HepG2 (cell line): ENCODE results near the gene SEZ6. TPM values are rescaled to one million over a fixed set of nuclear protein-coding genes. Genes with fewer than 3 reads are reported as not detected.

Experiments
- ATAC-seq: fragments of 200-7000 bp; cut with Tn5 transposase; 3 replicates; pipeline ENCODE4 v1.9.1; 2020; ENCODE audit warnings: mild to moderate bottlenecking, moderate library complexity
- BruUV-seq: library from RNA; stranded (reverse); fragments of 400-500 nt; replicated peaks from 2 replicates; lab custom pipeline; 2021; lab: Mats Ljungman, UMichigan
- CTCF ChIA-PET: fragments of 300-600 bp; formaldehyde crosslinking; extraction: SDS; loops from one replicate; lab custom pipeline; 2021; ENCODE audit warnings: low total read pairs, inconsistent platforms, low intra/inter-chr PET ratio; lab: Yijun Ruan, JAX
- POLR2A ChIA-PET: fragments of 350-600 bp; sonication (Branson Sonifier 250); formaldehyde crosslinking; loops from one replicate; lab custom pipeline; 2020; ENCODE audit warnings: antibody characterized with exemption, inconsistent platforms; lab: Yijun Ruan, JAX
- DNase-seq: peaks from one replicate; pipeline ENCODE4 v3.0.0-alpha.2; 2015; ENCODE audit warnings: low spot score
- FAIRE-seq: peaks from 3 replicates; lab custom pipeline; 2011; peaks lifted over from hg19 to GRCh38; lab: Jason Lieb, UNC
- H2AFZ ChIP-seq: one replicate; pipeline ENCODE4 v1.6.1; 2011; ENCODE audit warnings: low read length, inconsistent platforms
- H3K27ac ChIP-seq: fragments of 300-600 bp; 3 replicates; pipeline ENCODE4 v1.8.0; 2011; ENCODE audit warnings: mixed run types, mild to moderate bottlenecking, mixed read lengths, low read length, inconsistent platforms; ENCODE audit not compliant: insufficient read depth; ENCODE audit errors: extremely low read length
- H3K27me3 ChIP-seq, 2 experiments: fragments of 200-600 bp in 1 of 2; 2 replicates in 1 of 2; 3 replicates in 1 of 2; pipeline versions ENCODE4 v1.6.0 to v1.8.0; 2011; ENCODE audit warnings: low read length in 2 of 2, mild to moderate bottlenecking in 2 of 2, moderate library complexity in 2 of 2, inconsistent platforms in 1 of 2; ENCODE audit not compliant: insufficient read depth in 2 of 2, control insufficient read depth in 1 of 2
- H3K36me3 ChIP-seq, 2 experiments: fragments of 200-600 bp in 1 of 2; replicated peaks in 1 of 2; 2 replicates in 1 of 2; 3 replicates in 1 of 2; pipeline versions ENCODE4 v1.5.1 to v1.8.0; 2011; ENCODE audit warnings: low read length in 2 of 2, inconsistent platforms in 1 of 2; ENCODE audit not compliant: insufficient read depth in 2 of 2, control insufficient read depth in 1 of 2
- H3K4me1 ChIP-seq: 2 replicates; pipeline ENCODE4 v1.5.1; 2012; ENCODE audit warnings: low read length, inconsistent platforms; ENCODE audit not compliant: insufficient read depth
- H3K4me2 ChIP-seq: 2 replicates; pipeline ENCODE4 v1.6.0; 2011; ENCODE audit warnings: low read depth, low read length, inconsistent platforms
- H3K4me3 ChIP-seq, 3 experiments: fragments of 200-600 bp in 1 of 3; sonication (generic), shearing (Covaris generic) in 1 of 3; replicated peaks in 1 of 3; 2 replicates each; pipeline ENCODE4 v1.5.1; 2011 to 2016; ENCODE audit warnings: low read length in 3 of 3, inconsistent platforms in 2 of 3, low read depth in 2 of 3, mild to moderate bottlenecking in 2 of 3, control low read depth in 1 of 3, mixed read lengths in 1 of 3; ENCODE audit not compliant: insufficient read depth in 1 of 3
- H3K79me2 ChIP-seq: one replicate; pipeline ENCODE4 v1.6.1; 2011; ENCODE audit warnings: low read length, inconsistent platforms; ENCODE audit not compliant: insufficient read depth
- H3K9ac ChIP-seq: 2 replicates; pipeline ENCODE4 v1.6.0; 2011; ENCODE audit warnings: mild to moderate bottlenecking, low read depth, low read length, inconsistent platforms; ENCODE audit not compliant: insufficient read depth
- H3K9me3 ChIP-seq: 2 replicates; pipeline ENCODE4 v1.5.1; 2012; ENCODE audit warnings: mild to moderate bottlenecking, low read length
- H4K20me1 ChIP-seq: 2 replicates; pipeline ENCODE4 v1.6.0; 2011; ENCODE audit warnings: inconsistent platforms, mild to moderate bottlenecking, low read length, moderate library complexity; ENCODE audit not compliant: insufficient read depth
- CREB1 ChIP-seq, 2 experiments: fragments of 450-650 bp in 1 of 2; IDR thresholded peaks; 2 replicates each; pipeline ENCODE4 v1.6.1; 2016 to 2017; ENCODE audit warnings: control low read depth in 1 of 2, mild to moderate bottlenecking in 1 of 2, missing compliant biosample characterization in 1 of 2, missing genetic modification characterization in 1 of 2
- KLF6 ChIP-seq: IDR thresholded peaks from 2 replicates; pipeline ENCODE4 v1.8.0; 2016; ENCODE audit warnings: missing biosample characterization, missing genetic modification reagents
- KLF9 ChIP-seq: IDR thresholded peaks from 2 replicates; pipeline ENCODE4 v1.6.1; 2016; ENCODE audit warnings: low read depth
- MTF1 ChIP-seq: sonication (generic); formaldehyde crosslinking; IDR thresholded peaks from 2 replicates; pipeline ENCODE4 v1.5.0; 2020; ENCODE audit warnings: missing genetic modification reagents
- MXD3 ChIP-seq: IDR thresholded peaks from 2 replicates; pipeline ENCODE4 v1.6.1; 2016; ENCODE audit warnings: mild to moderate bottlenecking, missing biosample characterization, missing genetic modification reagents
- PRMT3 ChIP-seq: sonication (generic); formaldehyde crosslinking; IDR thresholded peaks from 2 replicates; pipeline ENCODE4 v1.8.1; 2022; ENCODE audit warnings: low read depth, mild to moderate bottlenecking, moderate library complexity, missing genetic modification reagents, borderline replicate concordance
- RXRA ChIP-seq: sonication (generic); formaldehyde crosslinking; IDR thresholded peaks from 2 replicates; pipeline ENCODE4 v1.5.1; 2020; ENCODE audit warnings: missing genetic modification reagents
- SKI ChIP-seq: fragments of 450-650 bp; IDR thresholded peaks from one replicate; pipeline ENCODE4 v1.6.1; 2018; ENCODE audit warnings: mild to moderate bottlenecking; ENCODE audit not compliant: partially characterized antibody
- TAF1 ChIP-seq: sonication (generic); formaldehyde crosslinking; IDR thresholded peaks from 2 replicates; pipeline ENCODE4 v1.4.0; 2020; ENCODE audit warnings: missing genetic modification reagents
- THYN1 ChIP-seq: sonication (generic); formaldehyde crosslinking; IDR thresholded peaks from 2 replicates; pipeline ENCODE4 v1.8.1; 2023; ENCODE audit warnings: low read depth, mild to moderate bottlenecking, moderate library complexity, missing genetic modification reagents, borderline replicate concordance
- ZBTB25 ChIP-seq: IDR thresholded peaks from 2 replicates; pipeline ENCODE4 v1.6.1; 2018; ENCODE audit warnings: missing genetic modification reagents
- ZFP36L1 ChIP-seq: sonication (generic); formaldehyde crosslinking; IDR thresholded peaks from 2 replicates; pipeline ENCODE4 v1.8.0; 2022; ENCODE audit warnings: mild to moderate bottlenecking, missing genetic modification reagents, moderate library complexity
- ZNF207 ChIP-seq: fragments of 450-650 bp; IDR thresholded peaks from 2 replicates; pipeline ENCODE4 v1.6.1; 2016; ENCODE audit warnings: antibody characterized with exemption, borderline replicate concordance
- WGBS: methylation state at CpG from one replicate; pipeline ENCODE4 v1.1.6; 2017; ENCODE audit warnings: low lambda C conversion rate; 5-methylcytosine and 5-hydroxymethylcytosine counted together
- in situ Hi-C: cut with HindIII; loops from 2 replicates; pipeline ENCODE4 v1.10.0; 2017; ENCODE audit warnings: low pct_unique_long_range_greater_than_20kb; ENCODE audit not compliant: extremely low pct_ligation_motif_present
- intact Hi-C: fragments of 100-400 bp; cut with micrococcal nuclease; formaldehyde crosslinking; loops from one replicate; pipeline ENCODE4 v1.10.0; 2022; ENCODE audit not compliant: unreplicated experiment
- polyA plus RNA-seq, 8 experiments: library from polyadenylated mRNA; depleted of rRNA in 3 of 8; stranded (reverse) in 7 of 8; unstranded in 1 of 8; fragments of >200 nt; fragmentation: Illumina TruSeq in 4 of 8; extraction: Trizol in 4 of 8; gene quantifications; 2 replicates each; pipeline versions ENCODE4 v1.2.1 to v1.2.3, GENCODE V29; 2011 to 2016; ENCODE audit warnings: low read depth in 4 of 8, missing spikeins in 1 of 8, mixed read lengths in 1 of 8; ENCODE audit not compliant: insufficient read depth in 1 of 8
- total RNA-seq, 5 experiments: library from RNA; depleted of rRNA; stranded (reverse); fragments of >200 nt; fragmentation: Illumina TruSeq; extraction: Trizol; gene quantifications; 2 replicates each; pipeline ENCODE4 v1.2.3, GENCODE V29; 2016; ENCODE audit warnings: low read depth in 1 of 5
- TF ChIP-seq, protein P1 (sequence below): sonication (generic); formaldehyde crosslinking; IDR thresholded peaks from 2 replicates; pipeline ENCODE4 v1.4.0; 2020; ENCODE audit warnings: low read depth, mild to moderate bottlenecking, missing genetic modification reagents

The SEZ6 gene
- total and polyA plus RNA-seq, 2 of the 13 experiments (the other 11 are each of a cell fraction or from before 2014, with no cell fraction given), result not detected

DNA sequence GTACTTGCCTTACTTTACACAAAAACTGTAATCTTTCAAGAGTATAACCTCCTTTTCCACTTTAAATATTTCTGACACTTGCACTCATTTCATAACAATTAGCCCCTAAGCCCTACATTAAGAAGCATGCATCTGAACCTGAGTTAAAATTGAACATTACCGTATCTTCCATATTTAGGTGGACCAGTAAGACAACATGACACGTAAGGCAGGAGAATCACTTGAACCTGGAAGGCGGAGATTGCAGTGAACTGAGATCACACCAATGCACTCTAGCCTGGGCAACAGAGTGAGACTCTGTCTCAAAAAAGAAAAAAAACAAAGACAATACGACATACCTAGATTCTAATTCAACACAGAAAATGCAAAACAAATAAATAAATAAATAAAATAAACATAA lies 61.5 kb downstream of the SEZ6 start:
- FAIRE-seq (no peak), DNase-seq (no peak), ATAC-seq (no peak)
- intact Hi-C loops, result no loop called here
- peaks cover 9% of the 10 kb centered on the region; the same call in 1 of the 2 replicates for H4K20me1 ChIP-seq
- in situ Hi-C loops, result no loop called here
- no TSS peak for BruUV-seq
- peaks cover 5 to 18% of the 10 kb centered on the region in 2 experiments; a peak in 4 of 5 replicates for H3K36me3 ChIP-seq
- POLR2A ChIA-PET, result no interaction called here
- TF ChIP-seq MTF1 (CRISPR knock-in tag) (no peak), RXRA (CRISPR knock-in tag) (no peak), KLF6 (CRISPR knock-in tag) (no peak), TAF1 (no peak), SKI (no peak), MXD3 (CRISPR knock-in tag) (no peak), ZBTB25 (no peak), CREB1 (IDR thresholded peaks at IDR 0.05) (no peak), CREB1 (CRISPR knock-in tag; IDR thresholded peaks at IDR 0.05) (no peak), ZFP36L1 (CRISPR knock-in tag) (no peak), PRMT3 (CRISPR knock-in tag) (no peak), THYN1 (CRISPR knock-in tag) (no peak), KLF9 (CRISPR knock-in tag) (no peak), ZNF207 (no peak)
- TF ChIP-seq, protein P1, sequence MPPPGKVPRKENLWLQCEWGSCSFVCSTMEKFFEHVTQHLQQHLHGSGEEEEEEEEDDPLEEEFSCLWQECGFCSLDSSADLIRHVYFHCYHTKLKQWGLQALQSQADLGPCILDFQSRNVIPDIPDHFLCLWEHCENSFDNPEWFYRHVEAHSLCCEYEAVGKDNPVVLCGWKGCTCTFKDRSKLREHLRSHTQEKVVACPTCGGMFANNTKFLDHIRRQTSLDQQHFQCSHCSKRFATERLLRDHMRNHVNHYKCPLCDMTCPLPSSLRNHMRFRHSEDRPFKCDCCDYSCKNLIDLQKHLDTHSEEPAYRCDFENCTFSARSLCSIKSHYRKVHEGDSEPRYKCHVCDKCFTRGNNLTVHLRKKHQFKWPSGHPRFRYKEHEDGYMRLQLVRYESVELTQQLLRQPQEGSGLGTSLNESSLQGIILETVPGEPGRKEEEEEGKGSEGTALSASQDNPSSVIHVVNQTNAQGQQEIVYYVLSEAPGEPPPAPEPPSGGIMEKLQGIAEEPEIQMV (CRISPR knock-in tag), result no peak
- TF ChIP-seq, all 625 proteins: peak for 0
- peaks cover 97% of the 10 kb centered on the region for H3K79me2 ChIP-seq
- no peak overlapping the region for H3K9ac ChIP-seq
- no peaks in the 10 kb centered on the region for H3K9me3 ChIP-seq
- 96% methylated on average over 4 of the region's 4 CpGs for WGBS
- no peaks in the 10 kb centered on the region; a peak in 1 of 5 replicates for H3K27me3 ChIP-seq
- no peak overlapping the region for H3K27ac ChIP-seq
- no peak overlapping the region for H3K4me3 ChIP-seq
- CTCF ChIA-PET, result no interaction called here
- H3K4me1 ChIP-seq, result peaks cover 51% of the 10 kb centered on the region
- no peak overlapping the region for H3K4me2 ChIP-seq
- no peak overlapping the region for H2AFZ ChIP-seq
